ENCODE measurements around the gene VPS13D.

VPS13D gene

DNA sequence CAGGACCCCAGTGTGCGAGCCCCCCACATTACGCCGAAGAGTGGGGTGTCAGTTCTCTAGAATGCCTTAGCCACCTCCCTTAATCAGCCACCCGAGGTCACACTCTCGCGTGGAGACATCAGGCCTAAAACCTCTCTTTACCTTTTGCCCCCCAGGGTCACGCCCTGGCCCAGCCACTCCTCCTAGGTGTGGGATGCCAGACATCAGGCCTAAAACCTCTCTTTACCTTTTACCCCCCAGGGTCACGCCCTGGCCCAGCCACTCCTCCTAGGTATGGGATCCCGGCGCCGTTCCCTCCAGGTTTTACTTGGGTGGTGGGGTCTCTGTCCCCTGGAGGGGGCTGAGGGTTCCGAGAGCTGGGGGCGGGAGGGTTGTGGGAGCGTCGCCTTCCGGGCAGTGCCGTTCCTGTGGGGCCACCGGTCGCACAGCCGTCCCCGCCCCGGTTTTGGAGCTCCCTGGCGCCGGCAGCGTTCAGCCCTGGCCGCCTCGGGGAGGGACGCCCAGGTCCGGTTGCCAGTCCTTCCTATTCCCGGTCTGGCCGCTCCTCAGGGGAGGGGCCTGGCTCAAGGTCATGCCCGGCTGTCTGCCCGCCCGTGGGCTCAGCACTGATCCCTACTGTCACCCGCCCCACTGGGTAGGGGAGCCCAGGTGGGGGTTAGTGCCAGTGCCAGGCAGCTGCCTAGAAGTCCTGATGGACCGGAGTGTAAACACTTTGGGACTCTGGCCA, 882 bp downstream of the VPS13D start:
- DNase-seq (ENCODE audit: low spot score) (no peak), FAIRE-seq (no peak)

DNA sequence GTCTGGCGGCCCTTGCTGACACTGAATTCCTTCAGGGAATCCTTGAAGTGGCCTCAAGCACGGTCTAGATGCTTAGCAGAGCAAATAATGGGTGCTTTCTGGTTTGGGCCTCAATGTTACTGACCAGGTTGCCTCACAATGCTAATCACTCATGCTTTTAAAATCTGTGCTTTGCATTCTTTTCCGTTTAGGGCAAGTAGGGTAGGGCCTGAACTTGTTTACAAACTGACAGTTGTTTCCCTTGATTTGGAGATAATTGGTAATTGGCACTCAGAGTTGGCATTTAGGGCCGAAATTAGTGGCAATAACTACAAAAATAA, 1.4 kb downstream of the VPS13D start:
- no peak for DNase-seq (ENCODE audit: low spot score)
- no peak for FAIRE-seq

GRCh38 chr1:12232221-12232620, 2.4 kb downstream of the VPS13D start:
- DNase-seq (ENCODE audit: low spot score) = no peak
- FAIRE-seq = no peak

- FAIRE-seq (no peak), DNase-seq (ENCODE audit: low spot score) (no peak)
Observed at GRCh38 chr1:12244078-12244477, 14.2 kb downstream of the VPS13D start.

DNA sequence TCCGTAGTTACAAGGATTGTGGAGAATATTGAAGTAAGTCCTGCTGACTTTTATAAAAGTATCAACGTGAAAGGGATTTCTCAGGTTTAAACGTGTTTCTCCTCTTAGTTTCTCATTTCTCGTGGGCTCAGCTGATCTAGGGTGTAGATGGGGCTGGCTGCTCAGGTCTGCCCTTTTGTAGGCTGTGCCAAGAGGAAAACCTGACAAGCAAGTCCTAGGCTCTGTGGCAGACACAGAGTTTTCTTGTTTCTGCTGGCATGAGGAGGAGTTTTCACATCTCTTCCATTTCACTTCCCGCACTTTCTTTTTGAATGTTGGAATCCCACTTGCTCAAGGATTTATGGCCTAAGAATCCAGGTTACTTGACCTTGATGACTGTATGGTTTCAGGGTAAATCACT, 14.8 kb downstream of the VPS13D start:
- DNase-seq (ENCODE audit: low spot score) (no peak), FAIRE-seq (no peak)

DNA sequence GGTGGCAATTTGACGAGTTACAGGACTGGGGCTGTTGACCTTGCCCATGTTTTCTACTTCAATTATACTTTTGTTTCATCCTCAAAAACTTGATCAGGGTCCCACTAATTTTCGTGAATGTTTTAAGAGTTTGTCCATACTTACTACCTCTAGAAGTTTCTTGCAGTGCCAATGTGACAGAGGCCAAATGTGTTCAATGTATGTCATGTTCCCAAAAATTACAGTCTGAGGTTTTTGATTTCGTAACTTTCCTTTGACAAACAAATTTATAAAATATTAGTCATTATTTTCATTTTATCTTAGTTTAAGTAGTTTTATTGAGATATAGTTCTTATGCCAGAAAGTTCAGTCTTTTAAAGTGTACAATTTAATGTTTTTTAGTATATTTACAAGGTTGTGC, 15.3 kb downstream of the VPS13D start:
- FAIRE-seq = no peak
- DNase-seq (ENCODE audit: low spot score) = no peak

GRCh38 chr1:12245733-12246132, 15.9 kb downstream of the VPS13D start:
- no peak for DNase-seq (ENCODE audit: low spot score)
- FAIRE-seq = no peak

DNA sequence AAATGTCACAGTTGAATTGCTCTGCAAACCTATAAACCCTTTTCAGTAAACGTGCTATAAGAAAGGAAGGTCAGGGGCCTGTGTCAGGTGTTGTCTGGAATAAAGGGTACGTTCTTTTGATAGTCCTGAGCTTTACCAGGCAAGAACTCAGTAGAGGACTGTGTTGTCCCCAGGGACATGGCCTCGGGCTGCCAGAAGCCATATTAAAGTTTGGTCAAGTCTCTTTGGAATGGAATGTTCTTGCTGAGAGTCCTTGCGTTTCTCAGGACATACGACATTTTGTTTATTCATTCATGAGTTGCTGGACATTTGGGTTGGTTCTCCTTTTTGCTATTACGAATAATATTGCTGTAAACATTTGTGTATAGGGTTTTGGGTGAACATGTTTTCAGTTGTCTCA, 16.8 kb downstream of the VPS13D start:
- FAIRE-seq (no peak), DNase-seq (ENCODE audit: low spot score) (no peak)

DNA sequence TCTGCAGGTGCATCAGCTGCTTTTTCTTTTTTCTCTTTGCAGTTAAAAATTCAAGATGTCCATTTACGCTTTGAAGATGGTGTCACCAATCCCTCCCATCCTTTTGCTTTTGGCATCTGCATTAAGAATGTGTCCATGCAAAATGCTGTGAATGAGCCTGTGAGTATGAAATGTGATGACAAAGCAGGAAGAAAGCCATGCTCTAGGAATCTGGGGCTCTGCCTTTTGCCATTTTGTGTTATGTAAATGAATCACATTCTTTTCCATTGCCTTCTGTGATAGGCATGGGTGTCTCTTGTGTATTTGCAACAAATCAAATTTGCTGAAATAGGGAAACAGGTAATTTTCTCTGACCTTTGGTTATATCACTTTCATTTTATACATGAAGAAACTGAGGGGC, 19.4 kb downstream of the VPS13D start:
- no peak for FAIRE-seq
- DNase-seq (ENCODE audit: low spot score) = no peak

DNA sequence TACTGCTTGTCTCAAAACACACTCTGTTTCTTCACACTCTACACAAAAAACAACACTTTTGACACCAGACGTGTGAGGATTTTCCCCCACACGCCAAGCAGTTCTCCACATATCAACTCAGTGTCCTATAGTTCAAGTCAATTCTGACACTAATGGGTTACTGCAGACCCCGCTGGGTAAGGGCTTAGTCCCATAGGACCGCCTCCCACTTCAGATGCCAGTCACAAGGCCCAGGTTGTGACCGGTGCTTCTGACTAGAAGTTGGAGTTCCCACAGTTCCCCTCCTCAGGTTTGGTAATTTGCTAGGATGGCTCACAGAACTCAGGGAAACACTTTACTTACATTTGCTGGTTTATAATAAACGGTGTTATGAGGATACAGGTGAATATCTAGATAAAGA, 19.9 kb downstream of the VPS13D start:
- DNase-seq (ENCODE audit: low spot score) = no peak
- no peak for FAIRE-seq

DNA sequence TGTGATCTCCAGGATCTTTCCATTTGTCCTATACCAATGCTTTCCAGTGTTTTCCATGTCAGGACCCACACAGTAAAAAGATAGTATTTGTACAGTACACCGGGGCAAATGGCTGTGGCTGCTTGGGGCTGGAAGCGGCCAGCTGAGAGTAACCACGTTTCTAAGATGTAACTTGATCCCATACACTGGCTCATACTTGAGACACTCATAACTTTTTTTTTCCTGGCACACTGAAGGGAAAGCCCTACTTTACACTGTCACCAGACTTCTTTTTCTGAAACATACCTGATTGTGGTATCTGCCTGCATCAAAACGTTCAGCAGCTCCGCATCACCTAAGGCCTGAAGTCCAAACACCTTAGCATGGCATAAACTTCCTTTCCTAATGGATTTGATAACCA, 21.6 kb downstream of the VPS13D start:
- FAIRE-seq = no peak
- DNase-seq (ENCODE audit: low spot score) = no peak

- no peak for DNase-seq (ENCODE audit: low spot score)
- FAIRE-seq = no peak
Observed at GRCh38 chr1:12255913-12256312, 26.1 kb downstream of the VPS13D start.

DNA sequence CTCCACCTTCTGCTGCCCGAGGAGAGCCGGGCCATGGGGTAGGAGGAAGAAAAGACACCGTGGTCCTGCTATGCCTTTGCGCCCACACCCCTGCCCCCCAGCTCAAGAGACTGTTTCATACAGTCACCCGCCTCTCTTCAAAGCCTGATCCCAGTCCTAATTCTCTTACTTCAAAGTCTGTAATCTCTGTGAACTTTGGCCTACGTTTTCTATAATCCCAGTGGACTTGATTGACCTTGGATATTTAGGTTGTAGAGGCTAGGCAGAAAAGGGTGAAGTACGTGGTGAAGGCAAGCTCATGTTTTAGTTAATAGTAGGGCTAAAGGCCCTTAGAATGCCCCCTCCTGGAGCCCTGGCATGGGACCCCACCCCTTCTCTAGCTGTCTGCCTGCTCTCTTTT, 28.4 kb downstream of the VPS13D start:
- FAIRE-seq (no peak), DNase-seq (ENCODE audit: low spot score) (no peak)

DNA sequence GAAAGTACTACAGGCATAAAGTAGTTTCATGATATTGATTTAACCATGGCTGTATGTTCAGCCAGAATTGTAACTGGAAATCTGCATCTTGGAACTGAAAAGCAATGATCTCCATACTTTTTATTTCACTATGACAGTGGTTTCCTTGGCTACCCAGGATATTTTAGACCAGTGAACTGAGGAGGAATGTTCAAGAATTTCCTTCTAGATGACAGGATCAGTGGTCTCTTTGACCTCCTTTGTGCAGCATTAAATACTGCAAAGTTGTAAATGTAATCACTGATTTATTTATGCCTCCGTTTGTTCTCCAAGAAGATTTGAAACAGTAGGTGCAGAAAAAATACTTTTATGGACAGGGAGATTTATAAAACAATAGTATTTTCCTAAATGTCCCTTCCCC, 39.5 kb downstream of the VPS13D start:
- no peak for FAIRE-seq

GRCh38 chr1:12271033-12271432, 41.2 kb downstream of the VPS13D start:
- no peak for DNase-seq (ENCODE audit: low spot score)
- no peak for FAIRE-seq

More for the DNA sequence above, 39.5 kb downstream of the VPS13D start:
- no peak for DNase-seq (ENCODE audit: low spot score)

DNA sequence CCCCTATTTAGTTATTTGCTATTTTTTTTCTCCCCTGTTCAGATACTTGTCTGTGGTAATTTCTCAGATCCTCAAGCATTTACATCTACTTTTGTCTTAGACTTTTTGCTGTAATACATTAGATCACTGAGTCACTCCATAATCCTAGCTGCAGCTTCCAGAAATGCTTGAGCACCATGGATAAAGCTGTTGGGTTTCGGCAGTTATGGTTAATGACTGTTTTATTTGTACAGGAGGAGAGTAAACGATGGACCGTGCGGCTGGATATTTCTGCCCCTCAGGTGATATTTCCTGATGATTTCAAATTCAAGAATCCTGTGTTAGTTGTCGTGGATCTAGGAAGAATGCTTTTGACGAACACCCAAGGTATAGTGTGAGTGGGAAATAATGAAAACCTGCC, 42.9 kb downstream of the VPS13D start:
- FAIRE-seq = no peak
- DNase-seq (ENCODE audit: low spot score) = no peak

- DNase-seq (ENCODE audit: low spot score) (no peak), FAIRE-seq (no peak)
Observed at GRCh38 chr1:12275370-12275769, 45.5 kb downstream of the VPS13D start.

DNA sequence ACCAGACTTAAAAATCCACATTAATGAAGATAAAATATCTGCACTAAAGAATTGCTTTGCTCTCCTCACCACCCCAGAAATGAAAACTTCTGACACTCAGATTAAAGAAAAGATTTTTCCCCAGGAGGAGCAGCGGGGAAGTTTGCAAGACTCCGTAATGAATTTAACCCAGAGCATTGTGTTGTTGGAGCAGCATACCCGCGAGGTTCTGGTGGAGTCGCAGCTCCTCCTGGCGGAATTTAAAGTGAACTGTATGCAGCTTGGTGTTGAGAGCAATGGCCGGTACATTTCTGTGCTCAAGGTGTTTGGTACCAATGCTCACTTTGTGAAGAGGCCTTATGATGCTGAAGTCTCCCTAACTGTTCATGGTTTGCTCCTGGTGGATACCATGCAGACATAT, 46.4 kb downstream of the VPS13D start:
- FAIRE-seq = no peak
- no peak for DNase-seq (ENCODE audit: low spot score)

DNA sequence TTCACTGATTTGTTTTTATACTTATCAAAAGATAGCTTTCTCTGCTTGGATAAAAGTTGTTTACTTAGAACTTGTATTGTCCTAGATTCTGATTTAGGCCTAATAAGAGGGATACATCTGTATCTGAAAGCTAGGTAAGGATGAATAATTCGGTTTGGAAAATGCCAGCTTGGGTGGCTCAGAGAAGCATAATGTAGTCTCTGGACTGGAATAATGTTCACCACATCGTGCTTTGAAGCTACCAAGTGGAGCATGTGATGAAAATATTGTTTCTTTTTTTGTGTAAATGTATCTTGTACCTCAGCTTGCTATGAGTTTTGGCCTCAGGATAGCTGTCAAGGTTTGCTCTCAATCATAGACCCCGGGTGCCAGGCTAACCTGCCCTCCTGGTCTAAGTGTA, 49.2 kb downstream of the VPS13D start:
- FAIRE-seq (no peak), DNase-seq (ENCODE audit: low spot score) (no peak)

DNA sequence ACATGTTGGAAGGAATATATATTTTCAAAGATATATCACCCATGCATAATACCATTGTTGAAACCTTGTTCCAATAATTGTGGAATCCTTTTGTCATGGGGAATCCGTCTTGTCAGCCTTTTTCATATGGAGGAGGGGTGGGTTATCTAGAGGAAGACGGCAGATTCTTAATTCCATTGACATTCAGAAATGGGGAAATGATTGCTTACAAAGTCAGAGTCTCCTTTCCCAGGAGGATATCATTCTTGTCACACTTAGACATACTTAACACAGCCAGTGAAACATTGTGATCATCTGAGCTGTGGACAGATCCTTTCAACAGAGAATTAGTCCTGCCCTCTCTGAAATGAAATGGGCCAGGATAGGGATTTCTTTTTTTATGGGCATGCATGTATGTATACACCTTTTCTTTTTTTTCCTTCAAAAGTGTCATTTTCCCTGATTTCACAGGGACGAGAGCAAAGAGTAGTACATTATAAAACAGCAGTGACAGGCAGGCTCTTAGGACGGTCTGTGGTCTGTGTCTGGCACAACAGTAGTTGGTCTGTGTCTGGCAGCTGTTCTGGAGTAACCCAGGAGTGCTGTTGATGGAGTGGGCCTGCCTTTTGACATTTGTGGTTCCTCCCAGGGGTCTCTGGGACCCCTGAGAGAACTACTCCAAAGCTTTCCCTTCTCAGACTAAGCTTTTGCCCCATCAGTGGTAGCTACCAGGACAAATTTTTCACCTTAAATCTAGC, 50.1 kb downstream of the VPS13D start:
- no peak for FAIRE-seq

GRCh38 chr1:12282142-12282541, 52.3 kb downstream of the VPS13D start:
- DNase-seq (ENCODE audit: low spot score) (no peak), FAIRE-seq (no peak)

More for the DNA sequence above, 50.1 kb downstream of the VPS13D start:
- no peak for DNase-seq (ENCODE audit: low spot score)

- DNase-seq (ENCODE audit: low spot score) (no peak), FAIRE-seq (no peak)
Observed at GRCh38 chr1:12284486-12284885, 54.7 kb downstream of the VPS13D start.

DNA sequence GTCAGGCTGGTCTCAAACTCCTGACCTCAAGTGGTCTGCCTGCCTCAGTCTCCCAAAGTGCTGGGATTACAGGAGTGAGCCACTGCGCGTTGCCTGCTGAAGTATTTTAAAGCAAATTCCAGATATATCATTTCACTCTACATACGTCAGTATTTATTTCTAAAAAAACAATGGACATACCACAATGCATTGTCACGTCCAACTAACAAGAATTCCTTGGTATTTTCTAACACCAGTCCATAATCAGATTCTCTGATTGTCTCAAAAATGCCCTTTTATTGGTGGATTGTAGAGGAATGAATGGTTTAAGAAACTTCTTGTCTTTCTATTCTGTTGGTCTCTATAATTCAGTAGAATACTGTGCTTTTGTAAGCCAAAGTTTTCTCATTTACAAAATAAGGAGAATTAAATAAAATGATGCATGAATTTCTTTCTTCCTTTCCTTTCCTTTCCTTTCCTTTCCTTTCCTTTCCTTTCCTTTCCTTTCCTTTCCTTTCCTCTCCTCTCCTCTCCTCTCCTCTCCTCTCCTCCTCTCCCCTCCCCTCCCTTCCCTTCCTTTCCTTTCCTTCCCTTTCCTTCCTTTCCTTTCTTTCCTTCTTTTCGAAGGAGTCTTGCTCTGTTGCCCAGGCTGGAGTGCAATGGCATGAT, 55.8 kb downstream of the VPS13D start:
- no peak for DNase-seq (ENCODE audit: low spot score)
- no peak for FAIRE-seq

Measured in RCC 7860 (cell line).